ENCODE data around the gene SRPK1.
"Not testable (repeated sequence)": the region's sequence is repeated elsewhere in the genome, so short reads cannot be mapped to it uniquely, and the experiment has no call there.

Gene SRPK1

GRCh38 chr6:35942355-35942754 lies 21.5 kb upstream of the SRPK1 start:
- H3K27ac ChIP-seq (replicated peaks), result no peak overlapping the region
- no peak for TF ChIP-seq POLR2AphosphoS5 (IDR thresholded peaks at IDR 0.05; ENCODE audit: low read depth)
- TF ChIP-seq CTCF (IDR thresholded peaks at IDR 0.05; ENCODE audit: insufficient read depth, low read length), result no peak
- TF ChIP-seq REST (IDR thresholded peaks at IDR 0.05; ENCODE audit: insufficient replicate concordance, low read depth), result peak; percentile 83
- DNase-seq (ENCODE audit: low read depth in 1 of 2, low spot score in 1 of 2), result no peak
- no peaks in the 10 kb centered on the region for H3K27me3 ChIP-seq (ENCODE audit: insufficient read depth, poor library complexity, severe bottlenecking)
- H3K4me3 ChIP-seq (replicated peaks; ENCODE audit: insufficient read depth, low read length), result no peak overlapping the region

- H3K4me3 ChIP-seq (replicated peaks; ENCODE audit: insufficient read depth, low read length); DNase-seq (ENCODE audit: low read depth in 1 of 2, low spot score in 1 of 2); H3K27ac ChIP-seq (replicated peaks); H3K27me3 ChIP-seq (ENCODE audit: insufficient read depth, poor library complexity, severe bottlenecking): not testable (repeated sequence)
These were observed 20.3 kb upstream of the SRPK1 start for GRCh38 chr6:35941170-35941569.

- not testable (repeated sequence) for H3K27me3 ChIP-seq (ENCODE audit: insufficient read depth, poor library complexity, severe bottlenecking); DNase-seq (ENCODE audit: low read depth in 1 of 2, low spot score in 1 of 2); H3K27ac ChIP-seq (replicated peaks)
These were observed 19.1 kb upstream of the SRPK1 start for GRCh38 chr6:35940014-35940413.

GRCh38 chr6:35939259-35939658 lies 18.4 kb upstream of the SRPK1 start:
- H3K4me3 ChIP-seq (replicated peaks; ENCODE audit: insufficient read depth, low read length); DNase-seq (ENCODE audit: low read depth in 1 of 2, low spot score in 1 of 2); H3K27me3 ChIP-seq (ENCODE audit: insufficient read depth, poor library complexity, severe bottlenecking); H3K27ac ChIP-seq (replicated peaks): not testable (repeated sequence)

More at GRCh38 chr6:35940014-35940413, 19.1 kb upstream of the SRPK1 start:
- not testable (repeated sequence) for H3K4me3 ChIP-seq (replicated peaks; ENCODE audit: insufficient read depth, low read length)

- Histone ChIP-seq H3K27ac (replicated peaks) (no peak overlapping the region), H3K4me3 (replicated peaks; ENCODE audit: insufficient read depth, low read length) (no peak overlapping the region), H3K27me3 (ENCODE audit: insufficient read depth, poor library complexity, severe bottlenecking) (no peaks in the 10 kb centered on the region)
- TF ChIP-seq REST (IDR thresholded peaks at IDR 0.05; ENCODE audit: insufficient replicate concordance, low read depth) (no peak), GABPA (IDR thresholded peaks at IDR 0.05; ENCODE audit: low read depth) (no peak), CTCF (IDR thresholded peaks at IDR 0.05; ENCODE audit: insufficient read depth, low read length) (no peak), SPI1 (IDR thresholded peaks at IDR 0.05; ENCODE audit: borderline replicate concordance, low read depth) (no peak), POLR2AphosphoS5 (IDR thresholded peaks at IDR 0.05; ENCODE audit: low read depth) (no peak)
- DNase-seq (ENCODE audit: low read depth in 1 of 2, low spot score in 1 of 2), result no peak
These were observed 15.9 kb upstream of the SRPK1 start for GRCh38 chr6:35936681-35937359.
